Measurements from ENCODE around the gene VPS8. TPM values are rescaled to one million over a fixed set of nuclear protein-coding genes. Genes with fewer than 3 reads are reported as not detected.

Gene VPS8
- total RNA-seq, 1 experiment from 2014 or later: 37.6 TPM

DNA sequence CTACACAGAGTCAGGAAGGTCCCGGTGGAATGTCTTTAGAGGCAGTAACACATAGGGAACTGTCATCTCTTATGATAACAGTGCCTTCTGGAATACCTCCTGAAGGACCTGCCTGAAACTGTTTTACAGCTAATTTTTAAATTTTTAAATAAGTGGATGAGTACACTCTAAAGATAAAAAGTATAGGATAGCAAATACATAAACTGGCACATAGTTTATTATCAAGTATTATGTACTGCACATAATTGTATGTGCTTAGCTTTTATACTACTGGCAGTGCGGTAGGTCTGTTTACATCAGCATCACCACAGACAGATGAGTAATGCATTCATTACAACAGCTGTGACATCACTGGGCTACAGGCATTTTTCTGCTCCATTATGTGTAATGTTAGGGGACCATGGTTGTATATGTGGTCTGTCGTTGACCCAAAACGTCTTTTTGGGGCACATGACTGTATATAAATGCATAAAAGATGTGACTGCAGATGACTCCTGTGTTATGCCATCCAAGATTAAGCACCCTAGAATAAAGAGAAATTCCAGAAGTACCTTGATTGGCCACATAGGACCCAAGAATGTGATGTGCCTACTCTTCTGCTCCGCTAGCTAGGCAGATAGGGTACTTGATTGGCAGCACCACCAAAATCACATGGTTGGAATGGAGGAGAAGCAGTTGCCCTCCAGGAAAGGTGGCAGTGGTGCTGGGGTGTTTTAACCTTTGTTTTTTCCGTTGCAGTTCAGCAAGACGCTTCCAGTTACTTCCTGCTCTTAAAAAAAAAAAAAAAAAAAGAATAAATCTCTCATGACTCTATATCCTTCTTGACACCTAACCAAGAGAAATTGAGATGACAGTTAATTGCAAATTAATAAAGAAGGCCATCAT lies 3.3 kb downstream of the VPS8 start:
- Histone ChIP-seq H3K27ac (ENCODE audit: low read depth, low read length) (no peak overlapping the region), H2AFZ (ENCODE audit: low read depth, low read length, poor library complexity, severe bottlenecking) (no peak overlapping the region), H3K9ac (ENCODE audit: low read length) (no peak overlapping the region), H3K9me2 (ENCODE audit: insufficient read depth) (no peaks in the 10 kb centered on the region), H3K27me3 (ENCODE audit: insufficient read depth, low read length) (no peaks in the 10 kb centered on the region), H3K79me2 (ENCODE audit: insufficient read depth, low read length) (peaks cover 32% of the 10 kb centered on the region), H3K4me3 (replicated peaks in 1 of 2; ENCODE audit: low read depth in 1 of 2, low read length in 2 of 2) (no peak overlapping the region), H3K4me2 (ENCODE audit: low read length) (no peak overlapping the region), H3K4me1 (ENCODE audit: control insufficient read depth in 1 of 2, insufficient read depth in 2 of 2, low read length in 2 of 2) (peaks cover 3 to 20% of the 10 kb centered on the region in 2 experiments; a peak in 3 of 4 replicates), H4K20me1 (ENCODE audit: insufficient read depth) (no peaks in the 10 kb centered on the region), H3K36me3 (ENCODE audit: control insufficient read depth in 1 of 2, insufficient read depth in 2 of 2, low read length in 2 of 2) (no peaks in the 10 kb centered on the region), H3K9me3 (ENCODE audit: control insufficient read depth in 1 of 2, insufficient read depth in 1 of 2, low read depth in 1 of 2, low read length in 2 of 2) (no peaks in the 10 kb centered on the region)
- no peak for TF ChIP-seq CBX3 (IDR thresholded peaks at IDR 0.05; ENCODE audit: low read depth)
- TF ChIP-seq SRF (IDR thresholded peaks at IDR 0.05; ENCODE audit: low read depth): no peak
- no peak for TF ChIP-seq POLR2A (IDR thresholded peaks at IDR 0.05; ENCODE audit: borderline replicate concordance, extremely low read depth, insufficient read depth, insufficient read length)
- no peak for TF ChIP-seq JUND (IDR thresholded peaks at IDR 0.05)
- TF ChIP-seq, protein P1, sequence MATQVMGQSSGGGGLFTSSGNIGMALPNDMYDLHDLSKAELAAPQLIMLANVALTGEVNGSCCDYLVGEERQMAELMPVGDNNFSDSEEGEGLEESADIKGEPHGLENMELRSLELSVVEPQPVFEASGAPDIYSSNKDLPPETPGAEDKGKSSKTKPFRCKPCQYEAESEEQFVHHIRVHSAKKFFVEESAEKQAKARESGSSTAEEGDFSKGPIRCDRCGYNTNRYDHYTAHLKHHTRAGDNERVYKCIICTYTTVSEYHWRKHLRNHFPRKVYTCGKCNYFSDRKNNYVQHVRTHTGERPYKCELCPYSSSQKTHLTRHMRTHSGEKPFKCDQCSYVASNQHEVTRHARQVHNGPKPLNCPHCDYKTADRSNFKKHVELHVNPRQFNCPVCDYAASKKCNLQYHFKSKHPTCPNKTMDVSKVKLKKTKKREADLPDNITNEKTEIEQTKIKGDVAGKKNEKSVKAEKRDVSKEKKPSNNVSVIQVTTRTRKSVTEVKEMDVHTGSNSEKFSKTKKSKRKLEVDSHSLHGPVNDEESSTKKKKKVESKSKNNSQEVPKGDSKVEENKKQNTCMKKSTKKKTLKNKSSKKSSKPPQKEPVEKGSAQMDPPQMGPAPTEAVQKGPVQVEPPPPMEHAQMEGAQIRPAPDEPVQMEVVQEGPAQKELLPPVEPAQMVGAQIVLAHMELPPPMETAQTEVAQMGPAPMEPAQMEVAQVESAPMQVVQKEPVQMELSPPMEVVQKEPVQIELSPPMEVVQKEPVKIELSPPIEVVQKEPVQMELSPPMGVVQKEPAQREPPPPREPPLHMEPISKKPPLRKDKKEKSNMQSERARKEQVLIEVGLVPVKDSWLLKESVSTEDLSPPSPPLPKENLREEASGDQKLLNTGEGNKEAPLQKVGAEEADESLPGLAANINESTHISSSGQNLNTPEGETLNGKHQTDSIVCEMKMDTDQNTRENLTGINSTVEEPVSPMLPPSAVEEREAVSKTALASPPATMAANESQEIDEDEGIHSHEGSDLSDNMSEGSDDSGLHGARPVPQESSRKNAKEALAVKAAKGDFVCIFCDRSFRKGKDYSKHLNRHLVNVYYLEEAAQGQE (IDR thresholded peaks at IDR 0.05; ENCODE audit: low read depth): no peak
- TF ChIP-seq SP1 (IDR thresholded peaks at IDR 0.05; ENCODE audit: low read depth): no peak
- no peak for TF ChIP-seq CEBPB (IDR thresholded peaks at IDR 0.05; ENCODE audit: low read depth)
- TF ChIP-seq, protein P2, sequence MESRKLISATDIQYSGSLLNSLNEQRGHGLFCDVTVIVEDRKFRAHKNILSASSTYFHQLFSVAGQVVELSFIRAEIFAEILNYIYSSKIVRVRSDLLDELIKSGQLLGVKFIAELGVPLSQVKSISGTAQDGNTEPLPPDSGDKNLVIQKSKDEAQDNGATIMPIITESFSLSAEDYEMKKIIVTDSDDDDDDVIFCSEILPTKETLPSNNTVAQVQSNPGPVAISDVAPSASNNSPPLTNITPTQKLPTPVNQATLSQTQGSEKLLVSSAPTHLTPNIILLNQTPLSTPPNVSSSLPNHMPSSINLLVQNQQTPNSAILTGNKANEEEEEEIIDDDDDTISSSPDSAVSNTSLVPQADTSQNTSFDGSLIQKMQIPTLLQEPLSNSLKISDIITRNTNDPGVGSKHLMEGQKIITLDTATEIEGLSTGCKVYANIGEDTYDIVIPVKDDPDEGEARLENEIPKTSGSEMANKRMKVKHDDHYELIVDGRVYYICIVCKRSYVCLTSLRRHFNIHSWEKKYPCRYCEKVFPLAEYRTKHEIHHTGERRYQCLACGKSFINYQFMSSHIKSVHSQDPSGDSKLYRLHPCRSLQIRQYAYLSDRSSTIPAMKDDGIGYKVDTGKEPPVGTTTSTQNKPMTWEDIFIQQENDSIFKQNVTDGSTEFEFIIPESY (IDR thresholded peaks at IDR 0.05; ENCODE audit: extremely low read depth, insufficient replicate concordance, low read length): no peak
- TF ChIP-seq EGR1 (IDR thresholded peaks at IDR 0.05; ENCODE audit: low read depth): no peak
- TF ChIP-seq, protein P3, sequence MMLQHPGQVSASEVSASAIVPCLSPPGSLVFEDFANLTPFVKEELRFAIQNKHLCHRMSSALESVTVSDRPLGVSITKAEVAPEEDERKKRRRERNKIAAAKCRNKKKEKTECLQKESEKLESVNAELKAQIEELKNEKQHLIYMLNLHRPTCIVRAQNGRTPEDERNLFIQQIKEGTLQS (IDR thresholded peaks at IDR 0.05): no peak
- TF ChIP-seq YY1 (IDR thresholded peaks at IDR 0.05; ENCODE audit: extremely low read depth, insufficient replicate concordance, low read depth, low read length): no peak
- TF ChIP-seq TCF7L2 (IDR thresholded peaks at IDR 0.05; ENCODE audit: borderline replicate concordance, extremely low read depth, insufficient read depth, insufficient read length): no peak
- TF ChIP-seq, protein P4, sequence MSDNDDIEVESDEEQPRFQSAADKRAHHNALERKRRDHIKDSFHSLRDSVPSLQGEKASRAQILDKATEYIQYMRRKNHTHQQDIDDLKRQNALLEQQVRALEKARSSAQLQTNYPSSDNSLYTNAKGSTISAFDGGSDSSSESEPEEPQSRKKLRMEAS (IDR thresholded peaks at IDR 0.05): no peak
- TF ChIP-seq, protein P5, sequence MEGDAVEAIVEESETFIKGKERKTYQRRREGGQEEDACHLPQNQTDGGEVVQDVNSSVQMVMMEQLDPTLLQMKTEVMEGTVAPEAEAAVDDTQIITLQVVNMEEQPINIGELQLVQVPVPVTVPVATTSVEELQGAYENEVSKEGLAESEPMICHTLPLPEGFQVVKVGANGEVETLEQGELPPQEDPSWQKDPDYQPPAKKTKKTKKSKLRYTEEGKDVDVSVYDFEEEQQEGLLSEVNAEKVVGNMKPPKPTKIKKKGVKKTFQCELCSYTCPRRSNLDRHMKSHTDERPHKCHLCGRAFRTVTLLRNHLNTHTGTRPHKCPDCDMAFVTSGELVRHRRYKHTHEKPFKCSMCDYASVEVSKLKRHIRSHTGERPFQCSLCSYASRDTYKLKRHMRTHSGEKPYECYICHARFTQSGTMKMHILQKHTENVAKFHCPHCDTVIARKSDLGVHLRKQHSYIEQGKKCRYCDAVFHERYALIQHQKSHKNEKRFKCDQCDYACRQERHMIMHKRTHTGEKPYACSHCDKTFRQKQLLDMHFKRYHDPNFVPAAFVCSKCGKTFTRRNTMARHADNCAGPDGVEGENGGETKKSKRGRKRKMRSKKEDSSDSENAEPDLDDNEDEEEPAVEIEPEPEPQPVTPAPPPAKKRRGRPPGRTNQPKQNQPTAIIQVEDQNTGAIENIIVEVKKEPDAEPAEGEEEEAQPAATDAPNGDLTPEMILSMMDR (IDR thresholded peaks at IDR 0.05 in 2 of 3, conservative IDR thresholded peaks at IDR 0.05 in 1 of 3; ENCODE audit: borderline replicate concordance in 1 of 3, insufficient read depth in 1 of 3, low read depth in 2 of 3, low read length in 2 of 3): no peak
- no peak for TF ChIP-seq EZH2phosphoT487 (IDR thresholded peaks at IDR 0.05; ENCODE audit: borderline replicate concordance)
- ChIA-PET POLR2A (no interaction called here), RAD21 (ENCODE audit: low non-redundant PET in 1 of 2, low total read pairs in 2 of 2, uncharacterized antibody in 2 of 2, unreplicated experiment in 2 of 2) (no interaction called here), CTCF (no interaction called here)
- no peak for DNase-seq (ENCODE audit: low read depth, low spot score)
- intact Hi-C loops (cut with micrococcal nuclease): no loop called here
- no TSS peak for BruUV-seq (replicated peaks)
- ATAC-seq: no peak

All from HCT116 (cell line).